GM19397 (cell line): ENCODE results near the gene EVI5.
"Not testable (repeated sequence)": the region's sequence is repeated elsewhere in the genome, so short reads cannot be mapped to it uniquely, and the experiment has no call there.

Experiments used
- ATAC-seq: cut with Tn5 transposase; IDR thresholded peaks from one replicate; pipeline ENCODE4 v1.9.1; 2021; ENCODE audit warnings: mild to moderate bottlenecking, moderate library complexity; ENCODE audit not compliant: unreplicated experiment

Gene EVI5

DNA sequence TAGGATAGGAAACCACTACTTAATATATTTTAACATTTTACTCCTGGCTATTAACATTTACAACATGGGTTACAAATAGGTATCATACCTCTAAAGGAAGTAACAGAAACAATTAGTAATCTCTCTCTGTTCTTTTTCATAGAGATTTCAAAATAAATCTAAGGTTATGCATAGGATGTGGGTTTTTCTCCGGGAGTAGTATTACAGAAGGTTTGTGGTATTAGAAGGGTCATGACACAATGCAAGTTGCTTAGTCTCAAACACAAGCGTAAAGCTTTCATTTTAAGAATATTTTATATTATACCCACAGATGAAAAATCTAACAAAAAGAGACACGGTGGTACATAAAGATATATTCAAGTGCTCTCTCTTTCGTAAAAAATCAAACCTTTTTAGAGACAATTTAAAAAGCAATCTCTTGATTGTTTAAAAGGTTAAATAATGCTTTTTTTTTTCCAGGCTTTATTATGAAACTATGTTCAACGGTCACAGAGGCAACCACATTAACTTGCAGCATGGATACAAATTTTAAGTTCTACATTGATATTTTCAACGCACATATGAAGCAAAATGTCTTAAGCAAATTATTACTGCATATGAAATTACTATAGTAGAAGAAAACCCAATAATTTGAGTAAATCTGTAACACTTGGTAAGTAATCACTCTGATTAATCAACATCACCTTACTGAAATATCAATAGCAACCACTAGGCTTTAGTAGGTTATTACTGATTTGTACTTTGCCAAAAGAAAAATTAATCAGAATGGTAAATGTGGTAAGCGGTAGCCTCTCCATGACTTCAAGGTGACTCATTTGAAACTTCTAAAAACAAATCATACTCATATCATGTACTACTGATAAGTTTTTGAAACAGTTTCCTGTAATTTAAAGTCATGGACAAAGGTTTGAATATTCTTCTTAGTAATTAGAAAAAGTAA lies 200.8 kb downstream of the EVI5 start:
- ATAC-seq, result peak; percentile 77

- ATAC-seq, result no peak
These were observed 207.5 kb downstream of the EVI5 start for GRCh38 chr1:92577261-92577895.

GRCh38 chr1:92575123-92575522 lies 209.8 kb downstream of the EVI5 start:
- ATAC-seq, result no peak

DNA sequence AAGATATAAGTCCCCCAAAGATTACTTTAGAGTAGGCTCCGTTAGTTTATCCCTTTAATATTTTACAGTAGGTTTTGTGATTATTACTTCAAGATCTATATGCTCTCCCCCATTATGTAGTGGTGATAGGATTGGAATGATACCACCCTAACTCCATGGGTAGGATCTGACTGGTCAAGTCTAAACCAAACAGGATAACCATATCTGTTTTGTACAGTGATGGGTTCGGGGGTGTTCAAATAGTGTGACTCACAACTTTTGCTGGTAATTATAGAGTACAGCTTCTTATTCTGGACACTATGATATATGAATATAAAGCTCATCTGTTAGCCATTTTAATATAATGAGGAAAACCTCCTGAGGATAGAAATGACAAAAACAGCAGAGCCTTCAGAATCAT lies 212.4 kb downstream of the EVI5 start:
- ATAC-seq, result no peak

- ATAC-seq, result no peak
These were observed 213.3 kb downstream of the EVI5 start for GRCh38 chr1:92571578-92571977.

DNA sequence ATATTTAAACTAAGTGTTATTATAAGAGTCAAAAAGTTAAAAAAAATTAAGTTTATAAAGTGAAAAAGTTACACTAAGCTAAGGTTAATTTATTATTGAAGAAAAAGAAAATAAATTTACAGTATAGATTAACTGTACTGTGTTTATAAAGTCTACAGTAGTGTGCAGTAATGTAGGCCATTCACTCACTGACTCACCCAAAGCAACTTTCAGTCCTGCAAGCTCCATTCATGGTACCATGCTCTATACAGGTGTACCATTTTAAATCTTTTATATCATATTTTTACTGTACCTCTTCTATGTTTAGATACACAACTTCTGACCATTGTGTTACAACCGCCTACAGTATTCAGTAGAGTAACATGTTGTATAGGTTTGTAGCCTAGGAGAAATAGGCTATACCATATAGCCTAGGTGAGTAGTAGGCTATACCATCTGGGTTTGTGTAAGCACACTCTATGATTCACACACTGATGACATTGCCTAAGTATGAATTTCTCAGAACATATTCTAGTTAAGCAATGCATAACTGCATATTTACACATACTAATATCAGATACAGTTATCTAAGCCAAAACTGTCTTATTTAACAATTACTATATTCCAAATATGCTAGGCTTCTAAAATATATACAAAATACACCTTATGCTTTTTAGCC lies 217.6 kb downstream of the EVI5 start:
- ATAC-seq, result no peak

GRCh38 chr1:92563457-92564216 lies 221.3 kb downstream of the EVI5 start:
- ATAC-seq, result peak; percentile 91

GRCh38 chr1:92556350-92556749 lies 228.6 kb downstream of the EVI5 start:
- no peak for ATAC-seq

DNA sequence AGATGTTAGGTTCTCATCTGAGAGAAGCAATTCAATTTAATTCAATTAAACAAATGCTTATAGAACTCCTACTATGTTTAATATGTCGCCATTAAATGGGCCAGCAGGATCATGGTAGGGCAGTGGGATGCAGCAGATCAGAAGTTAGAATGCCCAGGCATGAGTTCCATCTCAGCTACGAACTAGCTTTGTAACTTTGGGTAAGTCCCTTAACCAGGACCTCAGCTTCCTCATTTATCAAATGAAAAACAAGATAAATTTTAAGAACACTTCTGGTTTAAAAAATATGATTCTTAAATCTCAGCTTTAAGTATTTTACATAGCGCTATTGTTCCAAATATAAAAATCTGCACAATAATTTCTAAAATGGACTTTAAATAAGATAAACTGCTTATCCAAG lies 230.7 kb downstream of the EVI5 start:
- ATAC-seq, result no peak

GRCh38 chr1:92551916-92552315 lies 233.0 kb downstream of the EVI5 start:
- no peak for ATAC-seq

GRCh38 chr1:92544756-92545165 lies 240.1 kb downstream of the EVI5 start:
- no peak for ATAC-seq

- ATAC-seq, result no peak
These were observed 241.5 kb downstream of the EVI5 start for GRCh38 chr1:92543131-92544055.

DNA sequence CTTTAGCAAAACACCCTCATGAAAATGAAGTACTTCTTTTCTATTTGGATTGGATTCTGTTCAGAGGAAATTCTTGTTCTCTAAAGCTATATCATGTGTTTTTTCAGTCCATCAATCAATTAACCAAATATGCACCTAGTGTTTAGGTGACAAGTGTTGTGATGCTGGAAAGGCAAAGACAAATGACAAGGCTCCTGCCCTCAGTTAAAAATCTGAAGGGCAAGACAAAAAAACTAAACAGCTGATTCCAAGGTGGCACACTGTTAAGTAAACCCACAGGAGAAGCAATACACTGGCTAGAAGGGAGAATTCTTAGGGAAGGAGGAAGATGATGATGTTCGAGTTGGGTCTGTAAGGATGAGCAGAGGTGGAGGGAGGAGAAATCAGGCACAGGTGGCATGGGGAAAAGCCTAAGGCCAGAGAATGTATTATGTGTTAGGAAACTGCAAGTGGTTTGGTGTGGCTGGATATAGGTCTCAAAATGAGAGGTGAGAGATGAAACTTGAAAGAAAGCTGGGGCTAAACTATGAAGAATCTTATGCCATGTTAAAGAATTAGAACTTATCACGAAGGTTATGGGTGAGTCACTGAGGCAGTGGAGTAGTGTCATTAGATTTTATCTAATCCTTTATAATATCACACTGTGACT lies 246.4 kb downstream of the EVI5 start:
- ATAC-seq, result peak; percentile 59

GRCh38 chr1:92538048-92538412 lies 246.9 kb downstream of the EVI5 start:
- ATAC-seq, result peak; percentile 51

- ATAC-seq, result peak; percentile 60
These were observed 247.7 kb downstream of the EVI5 start for GRCh38 chr1:92536980-92537884.

DNA sequence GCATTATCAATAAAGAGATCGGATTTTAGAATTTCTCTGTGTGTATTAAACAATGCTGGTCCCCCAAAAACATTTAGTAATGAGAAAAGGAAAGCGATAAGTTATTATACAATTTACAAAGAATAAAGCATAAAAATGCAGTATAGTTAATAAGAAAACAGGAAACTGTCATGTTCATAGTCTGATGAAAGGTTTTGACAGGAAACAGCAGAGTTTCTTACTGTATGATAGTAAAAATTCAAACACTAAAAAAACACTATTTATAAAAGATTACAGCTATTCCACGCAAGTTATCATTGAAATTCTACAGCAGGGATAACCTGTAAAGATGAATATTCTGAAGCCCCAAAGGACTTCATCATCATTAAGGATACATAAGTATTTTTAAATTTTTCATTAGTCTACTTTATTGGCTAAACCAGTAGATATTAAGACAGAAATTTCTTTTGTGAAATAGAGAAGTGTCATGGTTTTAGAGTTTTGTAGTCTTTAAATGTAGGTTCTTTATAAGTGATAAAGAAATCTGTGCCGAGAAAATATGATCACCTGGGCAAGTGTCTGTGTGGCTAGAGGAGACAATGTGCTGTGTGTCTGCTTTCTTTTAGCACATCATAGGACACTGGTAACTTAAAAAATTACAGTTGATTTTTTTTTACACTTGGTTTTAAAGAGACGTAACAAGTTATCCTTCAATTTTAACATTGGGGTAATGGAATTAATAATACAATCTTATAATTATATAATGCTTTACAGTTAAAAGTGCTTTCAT lies 248.5 kb downstream of the EVI5 start:
- no peak for ATAC-seq

DNA sequence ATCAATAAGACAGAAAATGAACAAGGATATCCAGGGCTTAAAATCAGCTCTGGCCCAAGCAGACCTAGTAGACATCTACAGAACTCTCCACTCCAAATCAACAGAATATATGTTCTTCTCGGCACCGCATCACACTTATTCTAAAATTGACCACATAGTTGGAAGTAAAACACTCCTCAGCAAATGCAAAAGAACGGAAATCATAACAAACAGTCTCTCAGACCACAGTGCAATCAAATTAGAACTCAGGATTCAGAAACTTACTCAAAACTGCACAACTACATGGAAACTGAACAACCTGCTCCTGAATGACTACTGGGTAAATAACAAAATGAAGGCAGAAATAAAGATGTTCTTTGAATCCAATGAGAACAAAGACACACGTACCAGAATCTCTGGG lies 252.5 kb downstream of the EVI5 start:
- ATAC-seq, result not testable (repeated sequence)

- ATAC-seq, result not testable (repeated sequence)
These were observed 253.0 kb downstream of the EVI5 start for GRCh38 chr1:92531939-92532338.
